OCI-LY1 (cell line): Measurements from ENCODE around the gene WDR45.

Experiments
- CTCF ChIP-seq: fragments of 200-600 bp; sonication (generic), shearing (Covaris generic); IDR thresholded peaks from 2 replicates; pipeline ENCODE4 v1.5.1; 2017; ENCODE audit warnings: mild to moderate bottlenecking, antibody characterized with exemption, low read length, moderate library complexity, mixed read lengths
- EZH2 ChIP-seq: fragments of 200-600 bp; sonication (generic), shearing (Covaris generic); IDR thresholded peaks from 2 replicates; pipeline ENCODE4 v1.8.0; 2017; ENCODE audit warnings: borderline replicate concordance, mixed run types, mild to moderate bottlenecking, antibody characterized with exemption, low read length, moderate library complexity, mixed read lengths

- no peak for TF ChIP-seq CTCF
- no peak for TF ChIP-seq EZH2
These were observed 37.0 kb upstream of the WDR45 start for GRCh38 chrX:49116716-49117115.
